GM12892 (cell line): ENCODE results near the gene EXTL1.

Experiments used
- POLR2A ChIP-seq: IDR thresholded peaks from 2 replicates; pipeline ENCODE4 v1.6.1; 2011; ENCODE audit warnings: low read depth, low read length, control low read depth
- POLR2AphosphoS5 ChIP-seq: IDR thresholded peaks from 2 replicates; pipeline ENCODE4 v1.6.1; 2011; ENCODE audit warnings: low read depth, low read length, control low read depth
- TAF1 ChIP-seq: IDR thresholded peaks from 2 replicates; pipeline ENCODE4 v1.6.1; 2011; ENCODE audit warnings: low read depth, mild to moderate bottlenecking, control low read depth, low read length, borderline replicate concordance

GRCh38 chr1:26031196-26031595 lies 9.6 kb downstream of the EXTL1 start:
- TF ChIP-seq POLR2AphosphoS5 = no peak
- no peak for TF ChIP-seq POLR2A
- no peak for TF ChIP-seq TAF1
